GM12891 (cell line): Measurements from ENCODE around the gene BPIFB1.

ENCODE experiments used
- POLR2A ChIP-seq: IDR thresholded peaks from 2 replicates; pipeline ENCODE4 v1.6.1; 2011; ENCODE audit warnings: low read depth, low read length, control low read depth
- POLR2AphosphoS5 ChIP-seq: IDR thresholded peaks from 2 replicates; pipeline ENCODE4 v1.6.1; 2011; ENCODE audit warnings: low read depth, low read length, control low read depth
- SPI1 ChIP-seq: IDR thresholded peaks from 2 replicates; pipeline ENCODE4 v1.6.1; 2011; ENCODE audit warnings: low read depth, low read length, control low read depth
- TAF1 ChIP-seq: IDR thresholded peaks from 2 replicates; pipeline ENCODE4 v1.6.1; 2011; ENCODE audit warnings: low read depth, low read length, control low read depth

DNA sequence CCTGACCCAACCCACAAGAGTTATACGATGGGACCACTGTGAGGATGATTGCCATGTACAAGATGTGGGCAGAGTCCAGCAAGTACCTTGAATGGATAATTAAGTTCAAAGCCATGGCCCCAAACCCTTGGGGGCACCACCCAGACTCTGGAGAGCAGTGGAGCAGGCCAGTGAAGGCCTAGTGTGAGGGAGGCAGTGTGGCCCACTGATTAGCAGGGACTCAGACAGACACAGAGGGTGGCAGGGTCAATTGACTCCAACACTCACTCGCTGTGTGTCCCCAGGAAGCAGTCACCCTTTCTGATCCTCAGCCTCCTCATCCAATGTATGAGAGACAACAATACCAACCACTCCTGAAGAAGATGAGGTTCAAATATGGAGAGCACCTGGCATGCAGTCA, 49.0 kb upstream of the BPIFB1 start:
- no peak for TF ChIP-seq POLR2A
- TF ChIP-seq TAF1 = no peak
- no peak for TF ChIP-seq POLR2AphosphoS5
- TF ChIP-seq SPI1 = no peak
